HG03442 (cell line): ENCODE results near the gene KRTAP21-1.
"Not testable (repeated sequence)": the region's sequence is repeated elsewhere in the genome, so short reads cannot be mapped to it uniquely, and the experiment has no call there.

Source experiments
- ATAC-seq: cut with Tn5 transposase; IDR thresholded peaks from one replicate; pipeline ENCODE4 v1.9.1; 2021; ENCODE audit warnings: mild to moderate bottlenecking, moderate library complexity; ENCODE audit not compliant: unreplicated experiment

The KRTAP21-1 gene

GRCh38 chr21:30755328-30755727 lies at the start of gene KRTAP21-1:
Gene KRTAP21-1 (minus strand): TSS chr21:30755428. CDS start chr21:30755378, 50 bp downstream.
- not testable (repeated sequence) for ATAC-seq

GRCh38 chr21:30800605-30801004 lies 45.4 kb upstream of the KRTAP21-1 start:
- no peak for ATAC-seq

- ATAC-seq: no peak
Measured at GRCh38 chr21:30793581-30794314, 38.5 kb upstream of the KRTAP21-1 start.

- ATAC-seq: no peak
Measured at GRCh38 chr21:30779249-30779648, 24.0 kb upstream of the KRTAP21-1 start.

GRCh38 chr21:30769724-30770431 lies 14.7 kb upstream of the KRTAP21-1 start:
- no peak for ATAC-seq

GRCh38 chr21:30760776-30761175 lies 5.5 kb upstream of the KRTAP21-1 start:
- ATAC-seq: no peak

GRCh38 chr21:30758306-30758705 lies 3.1 kb upstream of the KRTAP21-1 start:
- ATAC-seq: no peak

GRCh38 chr21:30747159-30747558 lies 8.1 kb downstream of the KRTAP21-1 start, which contains the start of gene KRTAP21-2:
Gene KRTAP21-2 (minus strand): TSS chr21:30747259. CDS start chr21:30747202, 57 bp downstream.
- no peak for ATAC-seq

- ATAC-seq: no peak
Measured at GRCh38 chr21:30740462-30740861, 14.8 kb downstream of the KRTAP21-1 start.

GRCh38 chr21:30733026-30733425 lies 22.2 kb downstream of the KRTAP21-1 start:
- ATAC-seq: no peak

GRCh38 chr21:30726726-30727125 lies 28.5 kb downstream of the KRTAP21-1 start:
- ATAC-seq: no peak

- ATAC-seq: no peak
Measured at GRCh38 chr21:30719401-30719800, 35.8 kb downstream of the KRTAP21-1 start.

GRCh38 chr21:30718239-30718909 lies 36.9 kb downstream of the KRTAP21-1 start, which contains the start of gene KRTAP21-3:
Gene KRTAP21-3 (minus strand): TSS chr21:30718777. CDS start chr21:30718759, 18 bp downstream.
- ATAC-seq: peak; percentile 72

GRCh38 chr21:30717105-30717504 lies 38.1 kb downstream of the KRTAP21-1 start:
- ATAC-seq: no peak

- ATAC-seq: no peak
Measured at GRCh38 chr21:30714946-30715345, 40.3 kb downstream of the KRTAP21-1 start.

- ATAC-seq: no peak
Measured at GRCh38 chr21:30714456-30714855, 40.8 kb downstream of the KRTAP21-1 start.

- no peak for ATAC-seq
Measured at GRCh38 chr21:30713766-30714165, 41.5 kb downstream of the KRTAP21-1 start.

GRCh38 chr21:30710499-30710898 lies 44.7 kb downstream of the KRTAP21-1 start:
- no peak for ATAC-seq

GRCh38 chr21:30707409-30707808 lies 47.8 kb downstream of the KRTAP21-1 start:
- no peak for ATAC-seq
